Spinal cord (tissue), 10 donors: ENCODE results near the gene YOD1. TPM values are rescaled to one million over a fixed set of nuclear protein-coding genes. Genes with fewer than 3 reads are reported as not detected.

Experiments
- DNase-seq, 6 donors: peaks; one replicate each; pipeline versions ENCODE4 v3.0.0 to v3.0.0-alpha.2; 2013 to 2015; ENCODE audit warnings: low spot score in 6 of 6, low read depth in 4 of 6
- H3K27ac ChIP-seq: one replicate; pipeline ENCODE4 v1.5.1; 2013; ENCODE audit warnings: low read depth, low read length, control low read depth
- H3K27me3 ChIP-seq: one replicate; pipeline ENCODE4 v1.6.1; 2013; ENCODE audit warnings: low read length; ENCODE audit not compliant: control insufficient read depth, insufficient read depth
- H3K36me3 ChIP-seq: one replicate; pipeline ENCODE4 v1.6.1; 2013; ENCODE audit warnings: low read length; ENCODE audit not compliant: control insufficient read depth, insufficient read depth
- H3K4me1 ChIP-seq: one replicate; pipeline ENCODE4 v1.6.1; 2013; ENCODE audit warnings: low read length; ENCODE audit not compliant: control insufficient read depth, insufficient read depth
- H3K4me3 ChIP-seq: one replicate; pipeline ENCODE4 v1.5.1; 2013; ENCODE audit warnings: low read depth, low read length, control low read depth
- H3K9me3 ChIP-seq: one replicate; pipeline ENCODE4 v1.6.1; 2013; ENCODE audit warnings: low read length; ENCODE audit not compliant: control insufficient read depth, insufficient read depth
- WGBS: methylation state at CpG from one replicate; pipeline ENCODE4 v1.1.5; 2013; ENCODE audit warnings: missing lambda C conversion rate; ENCODE audit not compliant: insufficient coverage; 5-methylcytosine and 5-hydroxymethylcytosine counted together
- polyA plus RNA-seq, 2 donors: library from polyadenylated mRNA; unstranded; fragments of 120-200 nt; gene quantifications; one replicate each; pipeline ENCODE4 v1.2.1, GENCODE V29; 2013; ENCODE audit not compliant: insufficient read length in 2 of 2
- total RNA-seq, 2 donors: library from RNA; depleted of rRNA in 1 of 2; stranded (reverse); fragments of 120-200 nt in 1 of 2; fragments of >200 nt in 1 of 2; gene quantifications; one replicate each; pipeline versions ENCODE4 v1.2.3 to v1.2.4, GENCODE V29; 2013 to 2014
- donor health status: healthy.

The YOD1 gene
- total and polyA plus RNA-seq, 4 donors = 7.5 to 29.0 (median 12.5) TPM

DNA sequence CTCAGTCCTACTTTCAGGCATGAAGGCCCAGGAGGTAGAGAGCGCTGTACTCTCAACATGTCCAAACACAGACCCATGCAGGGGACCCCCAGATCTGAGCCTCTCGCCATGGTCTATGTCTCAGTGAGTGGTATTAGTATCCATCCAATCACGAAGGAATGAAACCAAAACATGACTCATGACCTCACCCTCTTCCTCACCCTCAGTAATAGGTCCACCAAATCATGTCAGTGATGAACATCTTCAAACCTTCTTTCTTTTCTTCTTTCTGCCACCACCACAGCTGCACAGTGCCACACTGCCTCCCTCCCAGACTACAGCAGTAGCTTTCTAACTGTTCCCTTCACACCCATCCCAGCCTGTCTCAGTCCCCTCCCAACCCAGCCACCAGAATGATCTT, 35.2 kb downstream of the YOD1 start:
- Histone ChIP-seq H3K27me3 (no peaks in the 10 kb centered on the region), H3K4me1 (no peaks in the 10 kb centered on the region), H3K4me3 (no peak overlapping the region), H3K27ac (no peak overlapping the region), H3K9me3 (no peaks in the 10 kb centered on the region), H3K36me3 (no peaks in the 10 kb centered on the region)
- DNase-seq = no peak
- WGBS = 93% methylated on average over 2 of the region's 3 CpGs

DNA sequence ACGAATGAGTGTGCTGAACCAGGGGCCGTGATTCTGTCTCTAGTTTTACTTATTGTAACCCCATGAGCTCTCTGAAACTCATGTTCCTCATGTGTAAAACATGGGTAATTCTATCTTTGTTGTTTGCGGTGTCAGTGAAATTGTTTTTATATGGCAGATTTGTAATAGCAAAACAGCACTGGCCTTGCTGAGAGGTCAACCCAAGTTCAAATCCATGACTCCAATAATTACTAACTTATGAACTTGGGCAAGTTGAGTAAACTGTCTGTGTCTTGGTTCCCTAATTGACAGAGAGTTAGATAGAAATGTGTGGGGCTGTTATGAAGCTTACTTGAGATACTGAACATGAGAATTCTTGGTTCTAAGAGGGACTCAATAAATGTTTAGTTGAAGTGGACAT, 36.3 kb downstream of the YOD1 start:
- H3K4me3 ChIP-seq = no peak overlapping the region

GRCh38 chr1:207013321-207014085, 37.5 kb downstream of the YOD1 start:
- no peaks in the 10 kb centered on the region for H3K27me3 ChIP-seq
- H3K9me3 ChIP-seq = no peaks in the 10 kb centered on the region
- no peaks in the 10 kb centered on the region for H3K36me3 ChIP-seq
- no peak for DNase-seq
- H3K27ac ChIP-seq = no peak overlapping the region
- no peak overlapping the region for H3K4me3 ChIP-seq
- WGBS = 96% methylated on average over 4 of the region's 6 CpGs
- no peaks in the 10 kb centered on the region for H3K4me1 ChIP-seq

More for the DNA sequence above, 36.3 kb downstream of the YOD1 start:
- WGBS = no CpG with 5 or more reads among the region's 3 CpGs
- DNase-seq = no peak
- Histone ChIP-seq H3K27me3 (no peaks in the 10 kb centered on the region), H3K36me3 (no peaks in the 10 kb centered on the region), H3K9me3 (no peaks in the 10 kb centered on the region), H3K27ac (no peak overlapping the region), H3K4me1 (no peaks in the 10 kb centered on the region)

DNA sequence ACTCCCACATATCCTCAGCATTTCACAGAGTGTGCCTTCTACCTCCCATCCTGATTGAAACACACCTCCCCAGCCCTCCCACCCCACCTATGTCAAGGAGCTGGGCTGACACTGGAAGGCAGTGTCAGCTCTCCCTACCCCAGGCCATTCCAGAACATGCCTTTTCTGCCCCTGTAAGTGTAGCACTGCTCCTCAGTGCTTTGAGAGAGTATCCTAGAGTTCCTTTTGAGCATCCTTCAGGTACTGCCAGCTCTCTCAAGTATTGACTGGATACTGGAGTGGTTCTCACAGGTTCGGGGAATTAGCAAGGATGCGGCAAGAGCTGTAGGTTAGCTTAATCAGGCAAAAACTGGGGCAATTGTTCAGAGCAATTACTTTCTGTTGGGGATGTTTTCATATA, 40.3 kb downstream of the YOD1 start:
- Histone ChIP-seq H3K36me3 (no peaks in the 10 kb centered on the region), H3K27me3 (no peaks in the 10 kb centered on the region), H3K9me3 (no peaks in the 10 kb centered on the region), H3K4me3 (no peak overlapping the region), H3K4me1 (no peaks in the 10 kb centered on the region), H3K27ac (no peak overlapping the region)
- no peak for DNase-seq
- WGBS = 90% methylated on average over 2 of the region's 2 CpGs

DNA sequence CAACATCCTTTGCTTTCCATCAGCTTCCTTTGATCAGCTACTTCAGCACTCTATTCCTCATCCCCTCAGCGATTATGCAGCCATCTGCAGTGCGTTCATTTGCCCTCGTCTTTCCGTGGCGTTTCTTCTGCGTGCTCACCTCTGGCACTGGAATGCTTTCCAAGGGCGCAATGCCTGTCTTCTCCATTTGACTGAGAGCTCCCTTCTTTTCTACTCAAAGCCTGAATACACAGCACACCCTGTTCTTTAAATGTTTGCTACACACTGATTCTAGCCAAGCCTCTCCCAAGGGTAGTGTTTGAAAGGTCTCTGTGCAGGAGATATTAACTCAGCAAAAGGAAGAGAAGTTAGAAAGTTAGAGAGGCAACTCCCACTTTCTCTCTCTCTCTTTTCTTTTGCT, 41.1 kb downstream of the YOD1 start:
- no peaks in the 10 kb centered on the region for H3K9me3 ChIP-seq
- 85% methylated on average over 6 of the region's 7 CpGs for WGBS
- peak in 1 of 6 donors; percentile 3 for DNase-seq

GRCh38 chr1:207009182-207009850, 41.7 kb downstream of the YOD1 start:
- no peak overlapping the region for H3K4me3 ChIP-seq
- no peaks in the 10 kb centered on the region for H3K4me1 ChIP-seq
- no peak overlapping the region for H3K27ac ChIP-seq
- H3K27me3 ChIP-seq = no peaks in the 10 kb centered on the region
- no peaks in the 10 kb centered on the region for H3K36me3 ChIP-seq
- no peak for DNase-seq
- no peaks in the 10 kb centered on the region for H3K9me3 ChIP-seq
- WGBS = 93% methylated on average over 10 of the region's 10 CpGs

More for the DNA sequence above, 41.1 kb downstream of the YOD1 start:
- Histone ChIP-seq H3K4me1 (no peaks in the 10 kb centered on the region), H3K27me3 (no peaks in the 10 kb centered on the region), H3K4me3 (no peak overlapping the region), H3K36me3 (no peaks in the 10 kb centered on the region), H3K27ac (no peak overlapping the region)

DNA sequence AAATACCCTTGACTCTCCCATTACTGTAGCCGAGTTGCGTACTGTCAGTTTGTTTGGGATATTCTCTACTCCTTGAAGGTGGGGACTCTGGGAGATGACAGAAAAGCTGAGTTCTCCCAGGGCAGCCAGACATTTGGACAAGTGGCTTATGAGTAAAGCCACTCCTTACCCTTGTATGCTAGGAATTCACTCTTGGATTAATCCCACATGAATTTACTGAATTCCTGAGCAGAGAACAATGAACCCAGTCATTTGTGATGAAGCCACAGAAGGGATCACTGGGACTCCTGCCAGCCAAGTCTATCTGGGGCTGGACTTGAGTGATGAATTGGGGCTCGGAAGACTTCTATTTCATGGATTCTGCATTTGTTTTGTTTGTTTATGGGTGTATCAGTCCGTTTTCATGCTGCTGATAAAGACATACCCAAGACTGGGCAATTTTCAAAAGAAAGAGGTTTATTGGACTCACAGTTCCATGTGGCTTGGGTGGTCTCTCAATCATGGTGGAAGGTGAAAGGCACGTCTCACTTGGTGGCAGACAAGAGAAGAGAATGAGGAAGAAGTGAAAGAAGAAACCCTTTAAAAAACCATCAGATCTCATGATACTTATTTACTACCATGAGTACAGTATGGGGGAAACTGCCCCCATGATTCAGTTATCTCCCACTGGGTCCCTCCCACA, 43.5 kb downstream of the YOD1 start:
- Histone ChIP-seq H3K4me1 (no peaks in the 10 kb centered on the region), H3K27ac (peak overlapping the region; percentile 69)

DNA sequence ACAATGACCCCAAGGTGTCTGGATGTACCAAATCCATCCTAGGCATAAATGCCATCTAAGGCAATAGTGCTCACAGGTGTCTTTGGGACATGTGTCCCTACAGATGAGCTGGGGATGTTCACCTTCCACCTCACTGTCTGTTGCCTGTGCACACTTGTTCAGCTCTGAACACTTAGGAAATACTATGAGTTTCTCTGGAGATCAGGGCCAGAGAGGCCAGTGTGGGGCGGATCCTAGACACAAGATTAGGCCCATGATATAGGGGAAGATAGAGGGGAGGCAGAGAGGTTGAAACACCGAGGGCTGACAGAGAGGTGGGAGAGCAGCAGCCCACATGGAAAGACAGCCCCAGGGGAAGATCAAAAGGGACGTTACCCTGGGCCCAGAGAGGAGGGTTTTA, 44.1 kb downstream of the YOD1 start:
- H3K4me1 ChIP-seq = no peaks in the 10 kb centered on the region
- 79% methylated on average over 2 of the region's 3 CpGs for WGBS
- no peak overlapping the region for H3K4me3 ChIP-seq
- peak overlapping the region; percentile 69 for H3K27ac ChIP-seq
- H3K36me3 ChIP-seq = no peaks in the 10 kb centered on the region
- no peaks in the 10 kb centered on the region for H3K27me3 ChIP-seq
- H3K9me3 ChIP-seq = no peaks in the 10 kb centered on the region
- no peak for DNase-seq

More for the DNA sequence above, 43.5 kb downstream of the YOD1 start:
- no peaks in the 10 kb centered on the region for H3K9me3 ChIP-seq
- no peak overlapping the region for H3K4me3 ChIP-seq
- peak in 1 of 6 donors; percentile 36 for DNase-seq
- 42% methylated on average over 2 of the region's 5 CpGs for WGBS
- H3K27me3 ChIP-seq = no peaks in the 10 kb centered on the region
- H3K36me3 ChIP-seq = no peaks in the 10 kb centered on the region

DNA sequence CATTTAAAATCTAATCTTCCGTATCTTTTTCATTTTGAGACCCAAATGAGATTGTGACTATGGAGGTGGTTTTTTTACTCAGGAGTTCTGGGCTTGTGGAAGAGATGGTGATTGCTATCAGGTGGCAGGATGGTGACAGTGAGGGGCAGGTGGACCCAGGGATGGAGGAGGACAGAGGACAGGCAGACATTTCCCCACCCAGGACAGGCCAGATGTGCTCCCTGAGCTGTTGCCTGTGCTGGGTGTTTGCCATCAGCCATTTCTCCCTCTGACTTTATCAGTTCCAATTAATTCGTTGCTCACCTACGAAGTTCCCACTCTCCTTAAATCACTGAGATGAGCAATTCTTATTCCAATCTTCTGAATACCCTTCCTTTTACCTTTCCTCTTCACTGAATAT, 44.9 kb downstream of the YOD1 start:
- H3K4me1 ChIP-seq = no peaks in the 10 kb centered on the region
- no peak overlapping the region for H3K27ac ChIP-seq
- H3K9me3 ChIP-seq = no peaks in the 10 kb centered on the region
- H3K4me3 ChIP-seq = no peak overlapping the region
- WGBS = 89% methylated on average over 2 of the region's 3 CpGs
- no peak for DNase-seq
- H3K27me3 ChIP-seq = no peaks in the 10 kb centered on the region
- H3K36me3 ChIP-seq = no peaks in the 10 kb centered on the region
